HG02970 (cell line): ENCODE results near the gene TUBGCP4.

Experiments
- ATAC-seq: cut with Tn5 transposase; IDR thresholded peaks from one replicate; pipeline ENCODE4 v1.9.1; 2021; ENCODE audit warnings: mild to moderate bottlenecking, moderate library complexity, moderate number of reproducible peaks; ENCODE audit not compliant: unreplicated experiment, low FRiP score

Gene TUBGCP4

GRCh38 chr15:43449981-43450380, 79.1 kb downstream of the TUBGCP4 start:
- ATAC-seq: no peak
